Heart left ventricle (tissue), 16 donors: ENCODE results near the gene KRTAP10-5. TPM values are rescaled to one million over a fixed set of nuclear protein-coding genes. Genes with fewer than 3 reads are reported as not detected.

Experiments
- ATAC-seq, 4 donors: fragments of 200-7000 bp; cut with Tn5 transposase; one replicate each; pipeline ENCODE4 v1.9.1; 2020 to 2022; ENCODE audit warnings: moderate library complexity in 4 of 4, mild to moderate bottlenecking in 3 of 4, moderate number of reproducible peaks in 1 of 4
- DNase-seq, 5 donors: peaks; one replicate each; pipeline ENCODE4 v3.0.0-alpha.2; 2020
- H3K27ac ChIP-seq, 12 donors: fragments of 200-600 bp; sonication (generic) in 4 of 12; one replicate each; pipeline versions ENCODE4 v1.5.0 to v1.8.0; 2016 to 2022; ENCODE audit warnings: mild to moderate bottlenecking in 2 of 12
- H3K27me3 ChIP-seq, 9 donors: fragments of 200-600 bp; sonication (generic) in 2 of 9; one replicate each; pipeline versions ENCODE4 v1.5.1 to v1.8.0; 2016 to 2022; ENCODE audit warnings: mild to moderate bottlenecking in 3 of 9
- H3K36me3 ChIP-seq, 9 donors: fragments of 200-600 bp; sonication (generic) in 2 of 9; one replicate each; pipeline versions ENCODE4 v1.5.0 to v1.8.0; 2018 to 2022; ENCODE audit warnings: mild to moderate bottlenecking in 2 of 9
- H3K4me1 ChIP-seq, 12 donors: fragments of 200-600 bp; sonication (generic) in 4 of 12; one replicate each; pipeline versions ENCODE4 v1.5.0 to v1.8.0; 2016 to 2022; ENCODE audit warnings: mild to moderate bottlenecking in 3 of 12
- H3K4me3 ChIP-seq, 12 donors: fragments of 200-600 bp; sonication (generic) in 4 of 12; one replicate each; pipeline versions ENCODE4 v1.5.0 to v1.8.0; 2017 to 2022; ENCODE audit warnings: mild to moderate bottlenecking in 9 of 12, moderate library complexity in 4 of 12
- H3K9me3 ChIP-seq, 12 donors: fragments of 200-600 bp; sonication (generic) in 4 of 12; one replicate each; pipeline versions ENCODE4 v1.5.0 to v1.8.0; 2016 to 2022; ENCODE audit warnings: mild to moderate bottlenecking in 1 of 12
- POLR2A ChIP-seq, 2 donors: fragments of 450-650 bp; IDR thresholded peaks; one replicate each; pipeline ENCODE4 v1.6.1; 2017; ENCODE audit warnings: antibody characterized with exemption in 2 of 2, mild to moderate bottlenecking in 2 of 2, moderate library complexity in 2 of 2
- WGBS, 4 donors: extraction: QIAGEN DNeasy Blood & Tissue Kit in 2 of 4; methylation state at CpG; one replicate each; pipeline versions ENCODE4 v1.1.5 to v1.1.7; 2013 to 2018; 5-methylcytosine and 5-hydroxymethylcytosine counted together
- intact Hi-C, 10 donors: fragments of 100-400 bp; cut with DNase I; formaldehyde crosslinking; loops; one replicate each; pipeline versions ENCODE4 v1.11.1 to v1.14.2; 2022
- polyA plus RNA-seq, 2 donors: library from polyadenylated mRNA; stranded (reverse); fragments of 200-250 nt; gene quantifications; one replicate each; pipeline ENCODE4 v1.2.3, GENCODE V29; 2013
- total RNA-seq, 9 donors: library from RNA; depleted of rRNA in 2 of 9; stranded (reverse); fragments of >200 nt in 2 of 9; fragmentation: NEBNext Ultra II Directional in 3 of 9; extraction: Animal tissue kit (Norgen Biotek cat#: 25700) in 3 of 9; gene quantifications; one replicate each; pipeline versions ENCODE4 v1.1.0 to v1.2.4, GENCODE V29; 2016 to 2023
- TF ChIP-seq, protein P1 (sequence below), 12 donors: fragments of 200-600 bp; sonication (generic) in 4 of 12; IDR thresholded peaks; one replicate each; pipeline versions ENCODE4 v1.5.0 to v1.8.0; 2018 to 2022; ENCODE audit warnings: antibody characterized with exemption in 12 of 12, mild to moderate bottlenecking in 5 of 12
- donor health status: ischemic (EF 13 %, LVEDD 7.1; RV severe dilation, severe dysfunction).
- donor health status: healthy with polysubstance abuse.
- donor health status: DM: no; HTN: yes; CAD: no.
- donor health status: DM: no; HTN: no; CAD: no.
- donor health status: ischemic (EF 25% LVEDD 6.9; RV normal size, moderate dysfunction).
- donor health status: ischemic (EF 25% LVEDD 5.7; RV mildly dilated, moderate dysfunction).
- donor health status: healthy.
- donor health status: DM: yes; HTN: yes; CAD: no.
- donor health status: ischemic (EF 35%, LVEDD 5.7; RV mildly dilated, moderate dysfunction).
- donor health status: nonischemic (EF 11% LVEDD 7.7; RV severe dilation, severe dysfunction).
- donor health status: DM: yes; HTN: yes; CAD: no.
- donor health status: PGD.
- donor health status: ischemic (EF 29% LVEDD 5.4; RV normal size, mild dysfunction).
- donor health status: nonischemic (EF 23%, LVEDD 6.1; RV moderate dilation, normal function).

The KRTAP10-5 gene
- total and polyA plus RNA-seq, 11 donors: not detected

DNA sequence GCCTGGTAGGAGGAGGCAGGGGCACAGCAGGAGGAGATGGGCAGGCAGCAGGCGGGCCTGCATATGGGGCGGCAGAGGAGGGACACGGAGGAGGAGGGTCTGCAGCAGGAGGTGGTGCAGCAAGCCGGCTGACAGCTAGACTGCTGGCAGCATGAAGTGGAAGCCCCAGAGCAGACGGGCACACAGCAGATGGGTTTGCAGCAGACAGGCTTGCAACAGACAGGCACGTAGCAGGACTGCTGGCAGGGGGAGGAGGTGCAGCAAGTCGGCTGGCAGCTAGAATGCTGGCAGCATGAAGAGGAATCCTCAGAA, 615 bp downstream of the KRTAP10-5 start:
- TF ChIP-seq POLR2A (IDR thresholded peaks at IDR 0.05): no peak
- TF ChIP-seq, protein P1, sequence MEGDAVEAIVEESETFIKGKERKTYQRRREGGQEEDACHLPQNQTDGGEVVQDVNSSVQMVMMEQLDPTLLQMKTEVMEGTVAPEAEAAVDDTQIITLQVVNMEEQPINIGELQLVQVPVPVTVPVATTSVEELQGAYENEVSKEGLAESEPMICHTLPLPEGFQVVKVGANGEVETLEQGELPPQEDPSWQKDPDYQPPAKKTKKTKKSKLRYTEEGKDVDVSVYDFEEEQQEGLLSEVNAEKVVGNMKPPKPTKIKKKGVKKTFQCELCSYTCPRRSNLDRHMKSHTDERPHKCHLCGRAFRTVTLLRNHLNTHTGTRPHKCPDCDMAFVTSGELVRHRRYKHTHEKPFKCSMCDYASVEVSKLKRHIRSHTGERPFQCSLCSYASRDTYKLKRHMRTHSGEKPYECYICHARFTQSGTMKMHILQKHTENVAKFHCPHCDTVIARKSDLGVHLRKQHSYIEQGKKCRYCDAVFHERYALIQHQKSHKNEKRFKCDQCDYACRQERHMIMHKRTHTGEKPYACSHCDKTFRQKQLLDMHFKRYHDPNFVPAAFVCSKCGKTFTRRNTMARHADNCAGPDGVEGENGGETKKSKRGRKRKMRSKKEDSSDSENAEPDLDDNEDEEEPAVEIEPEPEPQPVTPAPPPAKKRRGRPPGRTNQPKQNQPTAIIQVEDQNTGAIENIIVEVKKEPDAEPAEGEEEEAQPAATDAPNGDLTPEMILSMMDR (IDR thresholded peaks at IDR 0.05): no peak
- DNase-seq: no peak
- ATAC-seq: no peak
- 61 to 71% (median 65%) methylated on average over 7 of the region's 7 CpGs for WGBS, 4 donors
- Histone ChIP-seq H3K27ac (no peak overlapping the region), H3K27me3 (peaks cover 0 to 18% (median 0%) of the 10 kb centered on the region in 9 donors), H3K9me3 (peaks cover 0 to 37% (median 12%) of the 10 kb centered on the region in 12 donors), H3K4me1 (no peaks in the 10 kb centered on the region), H3K36me3 (no peaks in the 10 kb centered on the region), H3K4me3 (no peak overlapping the region)
- intact Hi-C loops: no loop called here

DNA sequence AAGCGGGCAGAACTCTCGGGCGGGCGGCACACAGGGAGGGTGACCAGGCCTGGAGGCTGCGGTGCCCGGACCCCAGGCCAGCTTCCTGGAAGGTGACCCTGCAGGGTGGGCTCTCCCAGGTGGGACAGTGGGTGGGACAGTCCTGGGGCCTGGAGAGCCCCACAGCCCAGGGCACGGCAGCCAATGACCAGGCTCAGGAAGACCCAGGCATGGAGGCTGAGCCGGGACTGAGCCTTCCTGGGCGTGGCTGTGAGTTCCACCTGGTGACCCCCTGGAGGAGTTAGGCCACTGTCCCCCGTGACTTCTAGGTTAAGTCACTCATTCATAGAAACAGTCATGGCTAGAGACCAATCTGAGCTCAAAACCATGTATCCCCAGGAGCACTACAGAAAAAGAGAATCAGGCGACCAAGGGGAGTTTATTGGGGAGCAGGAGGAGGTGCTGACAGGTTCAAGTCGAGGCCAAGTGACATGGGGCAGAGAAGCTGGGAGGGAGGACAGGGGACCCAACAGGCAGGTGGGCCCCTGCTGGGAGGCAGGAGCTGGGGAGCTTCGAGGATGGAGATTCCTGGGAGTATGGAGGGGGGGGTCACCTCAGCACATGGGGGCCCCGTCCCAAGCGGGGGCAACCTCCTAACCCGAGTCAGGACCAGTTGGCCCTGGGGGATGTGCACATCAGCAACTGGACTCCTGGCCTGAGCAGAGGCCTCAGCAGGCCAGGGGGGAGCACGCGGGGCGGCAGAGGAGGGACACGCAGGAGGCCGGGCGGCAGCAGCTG, 1.2 kb downstream of the KRTAP10-5 start:
- TF ChIP-seq, protein P1 (IDR thresholded peaks at IDR 0.05): no peak
- TF ChIP-seq POLR2A (IDR thresholded peaks at IDR 0.05): no peak
- Histone ChIP-seq H3K27me3 (peaks cover 0 to 23% (median 0%) of the 10 kb centered on the region in 9 donors), H3K36me3 (no peaks in the 10 kb centered on the region), H3K9me3 (peaks cover 0 to 37% (median 12%) of the 10 kb centered on the region in 12 donors), H3K4me3 (no peak overlapping the region), H3K4me1 (no peaks in the 10 kb centered on the region), H3K27ac (no peak overlapping the region)
- 67 to 76% (median 74%) methylated on average over 16 to 22 of the region's 22 CpGs for WGBS, 4 donors
- peak in 1 of 5 donors; percentile 48 for DNase-seq
- intact Hi-C loops: no loop called here
- no peak for ATAC-seq

DNA sequence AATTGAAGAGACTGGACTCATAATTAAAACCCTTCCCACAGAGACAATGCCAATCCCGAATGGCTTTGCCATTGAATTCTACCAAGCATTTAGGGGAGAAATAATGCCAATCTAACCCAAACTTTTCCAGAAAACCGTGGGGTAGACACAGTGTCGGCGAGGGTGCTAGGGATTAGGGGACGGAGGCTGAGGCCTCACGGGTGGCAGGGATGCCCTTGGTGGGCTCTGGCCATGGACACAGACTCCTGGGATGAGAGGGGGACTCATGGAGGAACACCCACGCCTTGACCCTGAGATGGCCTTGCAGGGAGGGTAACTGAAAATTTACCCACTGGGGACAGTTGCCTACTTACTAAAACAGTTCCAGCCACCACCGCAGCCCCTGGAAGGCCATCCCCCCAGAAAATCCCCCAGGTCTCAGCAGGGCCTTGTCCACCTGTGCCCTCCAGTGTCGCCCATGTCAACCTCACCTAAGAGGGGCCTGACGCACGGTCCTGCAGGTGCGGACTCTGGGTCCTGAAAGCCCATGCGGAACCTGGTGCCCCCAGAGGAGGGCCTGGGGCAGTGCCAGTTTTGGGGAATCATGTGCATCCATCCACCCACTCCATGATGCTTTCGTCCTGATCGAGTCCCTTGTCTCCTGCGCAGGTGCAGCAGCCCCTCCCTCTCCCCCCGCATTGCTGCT, 1.9 kb downstream of the KRTAP10-5 start:
- Histone ChIP-seq H3K27me3 (peaks cover 0 to 24% (median 0%) of the 10 kb centered on the region in 9 donors), H3K9me3 (peaks cover 0 to 37% (median 12%) of the 10 kb centered on the region in 12 donors), H3K4me3 (no peak overlapping the region), H3K27ac (no peak overlapping the region), H3K36me3 (no peaks in the 10 kb centered on the region), H3K4me1 (no peaks in the 10 kb centered on the region)
- intact Hi-C loops: no loop called here
- TF ChIP-seq POLR2A (IDR thresholded peaks at IDR 0.05): no peak
- TF ChIP-seq, protein P1 (IDR thresholded peaks at IDR 0.05): no peak
- ATAC-seq: no peak
- no peak for DNase-seq
- WGBS, 4 donors: 91 to 95% (median 94%) methylated on average over 17 of the region's 17 CpGs

DNA sequence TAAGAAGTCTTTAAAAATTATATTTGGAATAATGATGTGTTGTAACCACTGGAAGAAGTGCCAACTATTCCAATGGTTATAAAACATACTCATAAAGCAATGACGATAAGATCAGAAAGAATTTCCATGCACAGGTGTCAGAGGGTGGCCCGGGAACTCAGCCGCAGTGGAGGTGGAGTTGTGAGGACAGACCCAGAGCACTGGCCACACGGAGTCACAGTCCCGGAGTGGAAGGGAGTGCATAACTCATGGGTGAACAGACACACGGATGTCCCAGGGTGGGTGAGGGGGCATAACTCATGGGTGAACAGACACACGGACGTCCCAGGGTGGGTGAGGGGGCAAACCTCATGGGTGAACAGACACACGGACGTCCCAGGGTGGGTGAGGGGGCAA, 4.4 kb downstream of the KRTAP10-5 start:
- H3K4me3 ChIP-seq: no peak overlapping the region
- H3K4me1 ChIP-seq: no peaks in the 10 kb centered on the region
- DNase-seq (no peak), ATAC-seq (no peak)
- no peak overlapping the region for H3K27ac ChIP-seq
- no peaks in the 10 kb centered on the region for H3K36me3 ChIP-seq
- H3K9me3 ChIP-seq: peaks cover 0 to 36% (median 12%) of the 10 kb centered on the region in 12 donors
- WGBS, 4 donors: 84 to 88% (median 88%) methylated on average over 10 of the region's 10 CpGs
- H3K27me3 ChIP-seq: peaks cover 0 to 17% (median 0%) of the 10 kb centered on the region in 9 donors
- intact Hi-C loops: no loop called here
- no peak for TF ChIP-seq POLR2A (IDR thresholded peaks at IDR 0.05)
- TF ChIP-seq, protein P1 (IDR thresholded peaks at IDR 0.05): no peak
